OCI-LY7 (cell line): ENCODE measurements around the gene RPS6KA2. TPM values are rescaled to one million over a fixed set of nuclear protein-coding genes. Genes with fewer than 3 reads are reported as not detected.

Experiments used
- BruUV-seq: library from RNA; stranded (reverse); fragments of 400-500 nt; replicated peaks from 2 replicates; lab custom pipeline; 2021; lab: Mats Ljungman, UMichigan
- CTCF ChIA-PET: fragments of 300-600 bp; sonication (Branson Sonifier 250); formaldehyde crosslinking; loops from one replicate; lab custom pipeline; 2022; ENCODE audit warnings: antibody characterized with exemption; ENCODE audit not compliant: unreplicated experiment; lab: Charles Lee
- POLR2A ChIA-PET: fragments of 300-600 bp; sonication (Branson Sonifier 250); formaldehyde crosslinking; loops from one replicate; lab custom pipeline; 2022; ENCODE audit warnings: antibody characterized with exemption; lab: Charles Lee
- DNase-seq: peaks from one replicate; pipeline ENCODE4 v3.0.0-alpha.2; 2015; ENCODE audit warnings: low spot score
- H2AFZ ChIP-seq: fragments of 200-600 bp; sonication (generic), shearing (Covaris generic); 2 replicates; pipeline ENCODE4 v1.6.1; 2014; ENCODE audit warnings: mild to moderate bottlenecking, antibody characterized with exemption, low read length, moderate library complexity
- H3K27ac ChIP-seq: fragments of 200-600 bp; sonication (generic); 2 replicates; pipeline ENCODE4 v1.5.1; 2014; ENCODE audit warnings: mixed run types, low read depth, mild to moderate bottlenecking, moderate library complexity, low read length, inconsistent platforms; ENCODE audit not compliant: poor library complexity, severe bottlenecking
- H3K36me3 ChIP-seq: fragments of 200-600 bp; sonication (generic); 2 replicates; pipeline ENCODE4 v1.6.1; 2014; ENCODE audit warnings: mild to moderate bottlenecking, antibody characterized with exemption, low read length, moderate library complexity, mixed read lengths; ENCODE audit not compliant: insufficient read depth
- H3K4me1 ChIP-seq: fragments of 200-600 bp; sonication (generic); 2 replicates; pipeline ENCODE4 v1.5.1; 2014; ENCODE audit warnings: mild to moderate bottlenecking, low read length; ENCODE audit not compliant: insufficient read depth, poor library complexity, severe bottlenecking
- H3K4me2 ChIP-seq: fragments of 200-600 bp; sonication (generic); 2 replicates; pipeline ENCODE4 v1.6.1; 2014; ENCODE audit warnings: mild to moderate bottlenecking, low read length
- H3K4me3 ChIP-seq: fragments of 200-600 bp; sonication (generic); 2 replicates; pipeline ENCODE4 v1.5.1; 2014; ENCODE audit warnings: mild to moderate bottlenecking, low read depth, low read length; ENCODE audit not compliant: poor library complexity, severe bottlenecking
- H3K79me2 ChIP-seq: fragments of 200-600 bp; sonication (generic); 2 replicates; pipeline ENCODE4 v1.6.1; 2016; ENCODE audit warnings: low read depth, mild to moderate bottlenecking, low read length, moderate library complexity, mixed read lengths; ENCODE audit not compliant: insufficient read depth
- H3K9me2 ChIP-seq: fragments of 200-600 bp; sonication (generic); 2 replicates; pipeline ENCODE4 v1.6.1; 2016; ENCODE audit warnings: mild to moderate bottlenecking, low read length, mixed read lengths; ENCODE audit not compliant: insufficient read depth
- H3K9me3 ChIP-seq: fragments of 200-600 bp; sonication (generic); 2 replicates; pipeline ENCODE4 v1.6.1; 2014; ENCODE audit warnings: mild to moderate bottlenecking, mixed run types, low read length, mixed read lengths
- H4K20me1 ChIP-seq: fragments of 200-600 bp; sonication (generic); 2 replicates; pipeline ENCODE4 v1.6.1; 2014; ENCODE audit warnings: mild to moderate bottlenecking, antibody characterized with exemption, low read length, moderate library complexity, mixed read lengths; ENCODE audit not compliant: insufficient read depth
- CTCF ChIP-seq: fragments of 200-600 bp; sonication (generic); conservative IDR thresholded peaks from 2 replicates; pipeline ENCODE4 v1.5.1; 2014; ENCODE audit warnings: mild to moderate bottlenecking, antibody characterized with exemption, low read length, moderate library complexity, mixed read lengths
- EZH2phosphoT487 ChIP-seq: fragments of 200-600 bp; sonication (generic); IDR thresholded peaks from 2 replicates; pipeline ENCODE4 v1.6.1; 2018; ENCODE audit warnings: low read depth, borderline replicate concordance, mild to moderate bottlenecking, mixed run types, antibody characterized with exemption, low read length, moderate library complexity, mixed read lengths
- intact Hi-C: fragments of 100-400 bp; cut with micrococcal nuclease; formaldehyde crosslinking; loops from one replicate; pipeline ENCODE4 v1.10.0; 2022; ENCODE audit not compliant: unreplicated experiment
- total RNA-seq, 2 experiments: library from RNA; depleted of rRNA in 1 of 2; stranded (reverse); fragments of >200 nt in 1 of 2; shearing (Covaris generic) in 1 of 2; gene quantifications; 2 replicates each; pipeline ENCODE4 v1.2.3, GENCODE V29; 2014 to 2022

RPS6KA2 gene
- total RNA-seq, 2 experiments from 2014 or later, result 0.69 to 1.9 TPM

GRCh38 chr6:166474721-166475565 is 152.1 kb downstream of the RPS6KA2 start:
- Histone ChIP-seq H3K4me3 (no peak overlapping the region), H3K9me2 (no peaks in the 10 kb centered on the region), H3K36me3 (no peaks in the 10 kb centered on the region), H3K4me1 (no peaks in the 10 kb centered on the region), H3K79me2 (no peaks in the 10 kb centered on the region), H3K27ac (no peak overlapping the region), H3K9me3 (no peaks in the 10 kb centered on the region), H4K20me1 (no peaks in the 10 kb centered on the region), H2AFZ (no peak overlapping the region), H3K4me2 (no peak overlapping the region)
- BruUV-seq, result no TSS peak
- intact Hi-C loops, result no loop called here
- POLR2A ChIA-PET, result interaction anchor here (0.5 kb wide), 1 partner anchor 11 kb away, joined by 3 read pairs; no protein-coding TSS in a partner anchor
- no peak for TF ChIP-seq EZH2phosphoT487
- DNase-seq, result no peak
- CTCF ChIA-PET, result no interaction called here

- Histone ChIP-seq H4K20me1 (no peaks in the 10 kb centered on the region), H3K79me2 (no peaks in the 10 kb centered on the region), H3K4me3 (no peak overlapping the region), H3K36me3 (no peaks in the 10 kb centered on the region), H3K4me2 (no peak overlapping the region), H3K4me1 (no peaks in the 10 kb centered on the region), H3K27ac (no peak overlapping the region), H3K9me2 (no peaks in the 10 kb centered on the region), H2AFZ (no peak overlapping the region), H3K9me3 (no peaks in the 10 kb centered on the region)
- TF ChIP-seq CTCF (no peak), EZH2phosphoT487 (no peak)
- no peak for DNase-seq
- ChIA-PET POLR2A (interaction anchor here (0.5 kb wide), 1 partner anchor 10 kb away, joined by 3 read pairs; no protein-coding TSS in a partner anchor), CTCF (no interaction called here)
- BruUV-seq, result no TSS peak
- intact Hi-C loops, result no loop called here
Measured at GRCh38 chr6:166473886-166474571, 153.0 kb downstream of the RPS6KA2 start.

- H3K4me3 ChIP-seq, result no peak overlapping the region
- H3K27ac ChIP-seq, result no peak overlapping the region
- no peak overlapping the region for H3K4me2 ChIP-seq
- no peaks in the 10 kb centered on the region for H4K20me1 ChIP-seq
- no peaks in the 10 kb centered on the region for H3K9me2 ChIP-seq
- no peak for TF ChIP-seq EZH2phosphoT487
- TF ChIP-seq CTCF, result no peak
- ChIA-PET POLR2A (no interaction called here), CTCF (no interaction called here)
- no peaks in the 10 kb centered on the region for H3K9me3 ChIP-seq
- H3K36me3 ChIP-seq, result no peaks in the 10 kb centered on the region
- no peak for DNase-seq
- no TSS peak for BruUV-seq
- intact Hi-C loops, result no loop called here
- no peaks in the 10 kb centered on the region for H3K79me2 ChIP-seq
- no peak overlapping the region for H2AFZ ChIP-seq
- no peaks in the 10 kb centered on the region for H3K4me1 ChIP-seq
Measured at GRCh38 chr6:166472636-166473035, 154.4 kb downstream of the RPS6KA2 start.
